HepG2 (cell line): ENCODE data around the gene ASXL3. TPM values are rescaled to one million over a fixed set of nuclear protein-coding genes. Genes with fewer than 3 reads are reported as not detected.

Source experiments
- ATAC-seq: fragments of 200-7000 bp; cut with Tn5 transposase; 3 replicates; pipeline ENCODE4 v1.9.1; 2020; ENCODE audit warnings: mild to moderate bottlenecking, moderate library complexity
- BruUV-seq: library from RNA; stranded (reverse); fragments of 400-500 nt; replicated peaks from 2 replicates; lab custom pipeline; 2021; lab: Mats Ljungman, UMichigan
- CTCF ChIA-PET: fragments of 300-600 bp; formaldehyde crosslinking; extraction: SDS; loops from one replicate; lab custom pipeline; 2021; ENCODE audit warnings: low total read pairs, inconsistent platforms, low intra/inter-chr PET ratio; lab: Yijun Ruan, JAX
- POLR2A ChIA-PET: fragments of 350-600 bp; sonication (Branson Sonifier 250); formaldehyde crosslinking; loops from one replicate; lab custom pipeline; 2020; ENCODE audit warnings: antibody characterized with exemption, inconsistent platforms; lab: Yijun Ruan, JAX
- DNase-seq: peaks from one replicate; pipeline ENCODE4 v3.0.0-alpha.2; 2015; ENCODE audit warnings: low spot score
- FAIRE-seq: peaks from 3 replicates; lab custom pipeline; 2011; peaks lifted over from hg19 to GRCh38; lab: Jason Lieb, UNC
- H2AFZ ChIP-seq: one replicate; pipeline ENCODE4 v1.6.1; 2011; ENCODE audit warnings: low read length, inconsistent platforms
- H3K27ac ChIP-seq: fragments of 300-600 bp; 3 replicates; pipeline ENCODE4 v1.8.0; 2011; ENCODE audit warnings: mixed run types, mild to moderate bottlenecking, mixed read lengths, low read length, inconsistent platforms; ENCODE audit not compliant: insufficient read depth; ENCODE audit errors: extremely low read length
- H3K27me3 ChIP-seq, 2 experiments: fragments of 200-600 bp in 1 of 2; 2 replicates in 1 of 2; 3 replicates in 1 of 2; pipeline versions ENCODE4 v1.6.0 to v1.8.0; 2011; ENCODE audit warnings: low read length in 2 of 2, mild to moderate bottlenecking in 2 of 2, moderate library complexity in 2 of 2, inconsistent platforms in 1 of 2; ENCODE audit not compliant: insufficient read depth in 2 of 2, control insufficient read depth in 1 of 2
- H3K36me3 ChIP-seq, 2 experiments: fragments of 200-600 bp in 1 of 2; replicated peaks in 1 of 2; 2 replicates in 1 of 2; 3 replicates in 1 of 2; pipeline versions ENCODE4 v1.5.1 to v1.8.0; 2011; ENCODE audit warnings: low read length in 2 of 2, inconsistent platforms in 1 of 2; ENCODE audit not compliant: insufficient read depth in 2 of 2, control insufficient read depth in 1 of 2
- H3K4me1 ChIP-seq: 2 replicates; pipeline ENCODE4 v1.5.1; 2012; ENCODE audit warnings: low read length, inconsistent platforms; ENCODE audit not compliant: insufficient read depth
- H3K4me2 ChIP-seq: 2 replicates; pipeline ENCODE4 v1.6.0; 2011; ENCODE audit warnings: low read depth, low read length, inconsistent platforms
- H3K4me3 ChIP-seq, 3 experiments: fragments of 200-600 bp in 1 of 3; sonication (generic), shearing (Covaris generic) in 1 of 3; replicated peaks in 1 of 3; 2 replicates each; pipeline ENCODE4 v1.5.1; 2011 to 2016; ENCODE audit warnings: low read length in 3 of 3, inconsistent platforms in 2 of 3, low read depth in 2 of 3, mild to moderate bottlenecking in 2 of 3, control low read depth in 1 of 3, mixed read lengths in 1 of 3; ENCODE audit not compliant: insufficient read depth in 1 of 3
- H3K79me2 ChIP-seq: one replicate; pipeline ENCODE4 v1.6.1; 2011; ENCODE audit warnings: low read length, inconsistent platforms; ENCODE audit not compliant: insufficient read depth
- H3K9ac ChIP-seq: 2 replicates; pipeline ENCODE4 v1.6.0; 2011; ENCODE audit warnings: mild to moderate bottlenecking, low read depth, low read length, inconsistent platforms; ENCODE audit not compliant: insufficient read depth
- H3K9me3 ChIP-seq: 2 replicates; pipeline ENCODE4 v1.5.1; 2012; ENCODE audit warnings: mild to moderate bottlenecking, low read length
- H4K20me1 ChIP-seq: 2 replicates; pipeline ENCODE4 v1.6.0; 2011; ENCODE audit warnings: inconsistent platforms, mild to moderate bottlenecking, low read length, moderate library complexity; ENCODE audit not compliant: insufficient read depth
- BRD4 ChIP-seq: sonication (generic); formaldehyde crosslinking; IDR thresholded peaks from 2 replicates; pipeline ENCODE4 v1.4.0; 2020; ENCODE audit warnings: missing genetic modification reagents
- CBX5 ChIP-seq: sonication (generic); formaldehyde crosslinking; IDR thresholded peaks from 2 replicates; pipeline ENCODE4 v1.4.0; 2020; ENCODE audit warnings: missing genetic modification reagents, borderline replicate concordance
- EZH2 ChIP-seq: conservative IDR thresholded peaks from 2 replicates; pipeline ENCODE4 v1.6.1; 2012; ENCODE audit warnings: mild to moderate bottlenecking, low read depth, low read length, moderate library complexity
- HNRNPL ChIP-seq: fragments of 200-400 bp; formaldehyde crosslinking; IDR thresholded peaks from 2 replicates; pipeline ENCODE4 v1.6.1; 2017; ENCODE audit warnings: mild to moderate bottlenecking, low read depth, low read length
- MAFK ChIP-seq, 2 experiments: IDR thresholded peaks in 1 of 2; conservative IDR thresholded peaks in 1 of 2; 2 replicates each; pipeline ENCODE4 v1.6.1; 2011; ENCODE audit warnings: improper control_type of control experiment in 2 of 2, low read length in 2 of 2
- NFE2L2 ChIP-seq: fragments of 150-350 bp; IDR thresholded peaks from 2 replicates; pipeline ENCODE4 v1.6.1; 2014; ENCODE audit warnings: low read length
- POLR2AphosphoS5 ChIP-seq: IDR thresholded peaks from 2 replicates; pipeline ENCODE4 v1.6.1; 2012; ENCODE audit warnings: low read depth, low read length
- RBFOX2 ChIP-seq: fragments of 200-400 bp; formaldehyde crosslinking; IDR thresholded peaks from 2 replicates; pipeline ENCODE4 v1.6.1; 2017; ENCODE audit warnings: low read depth, mild to moderate bottlenecking, low read length
- SIN3A ChIP-seq: IDR thresholded peaks from 2 replicates; pipeline ENCODE4 v1.6.1; 2011; ENCODE audit warnings: low read depth, mild to moderate bottlenecking, control low read depth, low read length, borderline replicate concordance
- TIGD3 ChIP-seq: sonication (generic); formaldehyde crosslinking; IDR thresholded peaks from 2 replicates; pipeline ENCODE4 v1.5.1; 2020; ENCODE audit warnings: mild to moderate bottlenecking, missing genetic modification reagents, borderline replicate concordance
- ZNF264 ChIP-seq: sonication (generic); formaldehyde crosslinking; IDR thresholded peaks from 2 replicates; pipeline ENCODE4 v1.4.0; 2020; ENCODE audit warnings: missing genetic modification reagents
- ZNF343 ChIP-seq: sonication (generic); formaldehyde crosslinking; IDR thresholded peaks from 2 replicates; pipeline ENCODE4 v1.4.0; 2020; ENCODE audit warnings: mild to moderate bottlenecking, missing genetic modification reagents
- WGBS: methylation state at CpG from one replicate; pipeline ENCODE4 v1.1.6; 2017; ENCODE audit warnings: low lambda C conversion rate; 5-methylcytosine and 5-hydroxymethylcytosine counted together
- in situ Hi-C: cut with HindIII; loops from 2 replicates; pipeline ENCODE4 v1.10.0; 2017; ENCODE audit warnings: low pct_unique_long_range_greater_than_20kb; ENCODE audit not compliant: extremely low pct_ligation_motif_present
- intact Hi-C: fragments of 100-400 bp; cut with micrococcal nuclease; formaldehyde crosslinking; loops from one replicate; pipeline ENCODE4 v1.10.0; 2022; ENCODE audit not compliant: unreplicated experiment
- polyA plus RNA-seq, 8 experiments: library from polyadenylated mRNA; depleted of rRNA in 3 of 8; stranded (reverse) in 7 of 8; unstranded in 1 of 8; fragments of >200 nt; fragmentation: Illumina TruSeq in 4 of 8; extraction: Trizol in 4 of 8; gene quantifications; 2 replicates each; pipeline versions ENCODE4 v1.2.1 to v1.2.3, GENCODE V29; 2011 to 2016; ENCODE audit warnings: low read depth in 4 of 8, missing spikeins in 1 of 8, mixed read lengths in 1 of 8; ENCODE audit not compliant: insufficient read depth in 1 of 8
- total RNA-seq, 5 experiments: library from RNA; depleted of rRNA; stranded (reverse); fragments of >200 nt; fragmentation: Illumina TruSeq; extraction: Trizol; gene quantifications; 2 replicates each; pipeline ENCODE4 v1.2.3, GENCODE V29; 2016; ENCODE audit warnings: low read depth in 1 of 5

The ASXL3 gene
- total and polyA plus RNA-seq, 2 of the 13 experiments (the other 11 are each of a cell fraction or from before 2014, with no cell fraction given) = not detected

DNA sequence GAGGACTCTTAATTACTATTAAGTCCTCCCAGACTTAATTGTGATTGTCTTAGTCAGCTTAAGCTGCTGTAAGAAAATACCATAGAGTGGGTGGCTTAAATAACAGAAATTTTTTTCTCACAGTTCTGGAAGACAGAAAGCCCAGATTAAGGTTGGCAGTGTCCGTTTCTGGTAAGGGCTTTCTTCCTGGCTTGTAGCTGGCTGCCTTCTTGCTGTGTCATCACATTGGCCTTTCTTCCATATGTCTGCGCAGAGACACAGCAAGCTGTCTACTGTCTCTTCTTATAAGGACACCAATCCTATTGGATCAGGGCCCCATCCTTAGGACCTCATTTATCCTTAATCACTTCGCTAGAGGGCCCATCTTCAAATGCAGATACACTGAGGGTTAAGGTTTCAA lies 38.5 kb downstream of the ASXL3 start:
- POLR2A ChIA-PET = no interaction called here
- H3K9me3 ChIP-seq = no peaks in the 10 kb centered on the region
- BruUV-seq = no TSS peak
- CTCF ChIA-PET = no interaction called here
- TF ChIP-seq MAFK (conservative IDR thresholded peaks at IDR 0.05 in 1 of 2, IDR thresholded peaks at IDR 0.05 in 1 of 2; ENCODE audit: low read length in 2 of 2) (peak in 1 of 2 experiments; percentile 54; a peak in 2 of 4 replicates), NFE2L2 (no peak), POLR2AphosphoS5 (no peak), RBFOX2 (no peak), CBX5 (CRISPR knock-in tag) (no peak), BRD4 (CRISPR knock-in tag) (no peak), SIN3A (no peak), ZNF343 (CRISPR knock-in tag) (no peak), HNRNPL (no peak), ZNF264 (0 out of 2 replicates have a peak, but pooled peaks have one; percentile 23), EZH2 (no peak), TIGD3 (CRISPR knock-in tag) (no peak)
- TF ChIP-seq, all 625 proteins: peak for 2
- no peaks in the 10 kb centered on the region for H3K36me3 ChIP-seq
- no peak for FAIRE-seq
- intact Hi-C loops = no loop called here
- no peak overlapping the region for H3K27ac ChIP-seq
- DNase-seq = no peak
- H3K27me3 ChIP-seq = no peaks in the 10 kb centered on the region
- no peak overlapping the region for H3K4me2 ChIP-seq
- H3K4me1 ChIP-seq = no peaks in the 10 kb centered on the region
- no peak overlapping the region for H3K4me3 ChIP-seq
- in situ Hi-C loops = no loop called here
- 31% methylated on average over 3 of the region's 3 CpGs for WGBS
- no peaks in the 10 kb centered on the region for H4K20me1 ChIP-seq
- H3K9ac ChIP-seq = no peak overlapping the region
- no peaks in the 10 kb centered on the region for H3K79me2 ChIP-seq
- ATAC-seq = no peak
- H2AFZ ChIP-seq = no peak overlapping the region
